ENCODE measurements around the gene FFAR1.

The FFAR1 gene

GRCh38 chr19:35395382-35396199, 47.9 kb downstream of the FFAR1 start:
- DNase-seq = peak; percentile 40

- no peak for DNase-seq
Observed at GRCh38 chr19:35396240-35396885, 48.7 kb downstream of the FFAR1 start.

- no peak for DNase-seq
Observed at GRCh38 chr19:35397064-35397463, 49.4 kb downstream of the FFAR1 start.
